HG02759 (cell line): ENCODE data around the gene POLR2H.
A peak's percentile ranks its signal among the peaks of the same experiment; 100 is the strongest.

ENCODE experiments used
- ATAC-seq: cut with Tn5 transposase; IDR thresholded peaks from one replicate; pipeline ENCODE4 v1.9.1; 2021; ENCODE audit warnings: mild to moderate bottlenecking, moderate library complexity; ENCODE audit not compliant: unreplicated experiment

POLR2H gene

GRCh38 chr3:184361532-184361931 is at the start of gene POLR2H, which contains the start of gene CLCN2:
POLR2H (plus strand) TSS chr3:184361710; CDS start chr3:184363493, 1,783 bp downstream.
CLCN2 (minus strand) TSS chr3:184361605; CDS start chr3:184361479, 126 bp downstream.
- ATAC-seq: peak; percentile 51

GRCh38 chr3:184314363-184314699 is 47.2 kb upstream of the POLR2H start, which contains the start of gene EIF4G1:
EIF4G1 (plus strand) TSS chr3:184314606; CDS start chr3:184315797, 1,191 bp downstream.
- peak; percentile 89 for ATAC-seq

GRCh38 chr3:184314700-184315542 is 46.6 kb upstream of the POLR2H start:
- ATAC-seq: peak; percentile 70

- no peak for ATAC-seq
These were observed 46.0 kb upstream of the POLR2H start for GRCh38 chr3:184315543-184315867.

- no peak for ATAC-seq
These were observed 45.4 kb upstream of the POLR2H start for GRCh38 chr3:184315871-184316661.

- no peak for ATAC-seq
These were observed 44.7 kb upstream of the POLR2H start for GRCh38 chr3:184316792-184317191.

GRCh38 chr3:184317201-184317600 is 44.3 kb upstream of the POLR2H start:
- no peak for ATAC-seq

GRCh38 chr3:184320104-184320445 is 41.4 kb upstream of the POLR2H start:
- ATAC-seq: no peak

- no peak for ATAC-seq
These were observed 39.8 kb upstream of the POLR2H start for GRCh38 chr3:184321666-184322065.

- no peak for ATAC-seq
These were observed 38.6 kb upstream of the POLR2H start for GRCh38 chr3:184322731-184323487.

- ATAC-seq: no peak
These were observed 37.8 kb upstream of the POLR2H start for GRCh38 chr3:184323696-184324095.

GRCh38 chr3:184325269-184325668 is 36.2 kb upstream of the POLR2H start:
- no peak for ATAC-seq

GRCh38 chr3:184325715-184326369 is 35.7 kb upstream of the POLR2H start:
- no peak for ATAC-seq

GRCh38 chr3:184327171-184327570 is 34.3 kb upstream of the POLR2H start:
- ATAC-seq: no peak

- ATAC-seq: no peak
These were observed 33.0 kb upstream of the POLR2H start for GRCh38 chr3:184328516-184328915.

GRCh38 chr3:184332370-184333090 is 29.0 kb upstream of the POLR2H start:
- no peak for ATAC-seq

GRCh38 chr3:184333190-184333589 is 28.3 kb upstream of the POLR2H start:
- no peak for ATAC-seq

- no peak for ATAC-seq
These were observed 27.8 kb upstream of the POLR2H start for GRCh38 chr3:184333700-184334099.

GRCh38 chr3:184334470-184335158 is 26.9 kb upstream of the POLR2H start:
- ATAC-seq: no peak

GRCh38 chr3:184335291-184335660 is 26.2 kb upstream of the POLR2H start:
- ATAC-seq: no peak
